SK-N-SH (cell line): ENCODE data around the gene ENDOV. TPM values are rescaled to one million over a fixed set of nuclear protein-coding genes. Genes with fewer than 3 reads are reported as not detected.

Experiments
- CTCF ChIA-PET: fragments of 300-600, 350-600 bp; formaldehyde crosslinking; extraction: SDS; loops from one replicate; lab custom pipeline; 2021; lab: Yijun Ruan, JAX
- POLR2A ChIA-PET: fragments of 350-600 bp; sonication (Branson Sonifier 250); formaldehyde crosslinking; extraction: SDS; loops from one replicate; lab custom pipeline; 2020; ENCODE audit warnings: antibody characterized with exemption, inconsistent platforms; lab: Yijun Ruan, JAX
- DNase-seq: peaks from one replicate; pipeline ENCODE4 v3.0.0; 2012
- H2AFZ ChIP-seq: fragments of 200-600 bp; sonication (generic); 2 replicates; pipeline ENCODE4 v1.8.1; 2016; ENCODE audit warnings: antibody characterized with exemption, mild to moderate bottlenecking, low read depth
- H3F3A ChIP-seq: fragments of 200-600 bp; sonication (generic); replicated peaks from 2 replicates; pipeline ENCODE3; 2016; ENCODE audit warnings: antibody characterized with exemption, mild to moderate bottlenecking; ENCODE audit not compliant: insufficient read depth
- H3K27ac ChIP-seq, 2 experiments: fragments of 200-500 bp in 1 of 2; fragments of 200-600 bp in 1 of 2; sonication (Bioruptor generic) in 1 of 2; sonication (generic), shearing (Covaris generic) in 1 of 2; 2 replicates each; pipeline versions ENCODE4 v1.5.1 to v1.6.1; 2014 to 2016; ENCODE audit warnings: low read depth in 2 of 2, inconsistent platforms in 1 of 2, low read length in 1 of 2, mild to moderate bottlenecking in 1 of 2, mixed read lengths in 1 of 2
- H3K27me3 ChIP-seq: fragments of 200-600 bp; sonication (generic), shearing (Covaris generic); 2 replicates; pipeline ENCODE4 v1.6.1; 2016; ENCODE audit warnings: mixed run types; ENCODE audit not compliant: insufficient read depth
- H3K36me3 ChIP-seq, 2 experiments: fragments of 200-500 bp in 1 of 2; fragments of 200-600 bp in 1 of 2; sonication (Bioruptor generic) in 1 of 2; sonication (generic) in 1 of 2; replicated peaks in 1 of 2; 2 replicates each; pipeline versions ENCODE3 to v1.5.1; 2014 to 2016; ENCODE audit warnings: low read length in 1 of 2, mild to moderate bottlenecking in 1 of 2; ENCODE audit not compliant: insufficient read depth in 2 of 2, control insufficient read depth in 1 of 2
- H3K4me1 ChIP-seq, 2 experiments: fragments of 200-500 bp in 1 of 2; fragments of 200-600 bp in 1 of 2; sonication (Bioruptor generic) in 1 of 2; sonication (generic), shearing (Covaris generic) in 1 of 2; 2 replicates each; pipeline versions ENCODE4 v1.5.1 to v1.6.1; 2014 to 2016; ENCODE audit warnings: low read depth in 1 of 2, low read length in 1 of 2, mixed run types in 1 of 2; ENCODE audit not compliant: insufficient read depth in 2 of 2, control insufficient read depth in 1 of 2
- H3K4me2 ChIP-seq: fragments of 200-600 bp; sonication (generic), shearing (Covaris generic); 2 replicates; pipeline ENCODE4 v1.6.1; 2017; ENCODE audit warnings: mixed run types
- H3K4me3 ChIP-seq, 2 experiments: fragments of 200-500 bp in 1 of 2; fragments of 200-600 bp in 1 of 2; sonication (Bioruptor generic) in 1 of 2; sonication (generic), shearing (Covaris generic) in 1 of 2; 2 replicates each; pipeline versions ENCODE4 v1.5.1 to v1.8.1; 2014 to 2016; ENCODE audit warnings: low read depth in 2 of 2, inconsistent platforms in 1 of 2, low read length in 1 of 2, mild to moderate bottlenecking in 1 of 2, mixed read lengths in 1 of 2, moderate library complexity in 1 of 2
- H3K79me2 ChIP-seq: fragments of 200-600 bp; sonication (generic); 2 replicates; pipeline ENCODE4 v1.8.1; 2017; ENCODE audit warnings: mild to moderate bottlenecking; ENCODE audit not compliant: insufficient read depth
- H3K9ac ChIP-seq: fragments of 200-600 bp; sonication (generic); 2 replicates; pipeline ENCODE4 v1.6.1; 2017; ENCODE audit warnings: mixed run types
- H3K9me2 ChIP-seq: fragments of 200-600 bp; sonication (generic); 2 replicates; pipeline ENCODE4 v1.6.1; 2017; ENCODE audit warnings: mixed run types
- H3K9me3 ChIP-seq: fragments of 200-600 bp; sonication (generic); 2 replicates; pipeline ENCODE4 v1.6.1; 2017; ENCODE audit warnings: mixed run types, mild to moderate bottlenecking, moderate library complexity
- H4K20me1 ChIP-seq: fragments of 200-600 bp; sonication (generic); 2 replicates; pipeline ENCODE4 v1.6.1; 2017; ENCODE audit warnings: mild to moderate bottlenecking, mixed run types; ENCODE audit not compliant: insufficient read depth
- ELF1 ChIP-seq: IDR thresholded peaks from 2 replicates; pipeline ENCODE4 v1.4.0; 2012
- EP300 ChIP-seq, 2 experiments: IDR thresholded peaks; 2 replicates each; pipeline versions ENCODE4 v1.4.0 to v1.6.1; 2012; ENCODE audit warnings: borderline replicate concordance in 1 of 2, low read depth in 1 of 2, low read length in 1 of 2
- EZH2phosphoT487 ChIP-seq: fragments of 200-600 bp; sonication (generic); IDR thresholded peaks from 2 replicates; pipeline ENCODE4 v1.6.1; 2017; ENCODE audit warnings: low read depth, mixed run types, mild to moderate bottlenecking, antibody characterized with exemption, moderate library complexity, borderline replicate concordance
- FOXJ3 ChIP-seq: sonication (generic); formaldehyde crosslinking; IDR thresholded peaks from 2 replicates; pipeline ENCODE4 v1.5.1; 2020; ENCODE audit warnings: mild to moderate bottlenecking, missing genetic modification reagents
- FOXM1 ChIP-seq: IDR thresholded peaks from 2 replicates; pipeline ENCODE4 v1.4.0; 2012; ENCODE audit warnings: low read depth, mild to moderate bottlenecking
- GABPA ChIP-seq: IDR thresholded peaks from 2 replicates; pipeline ENCODE4 v1.4.0; 2012; ENCODE audit warnings: low read depth, mild to moderate bottlenecking
- GATA2 ChIP-seq: sonication (generic); formaldehyde crosslinking; IDR thresholded peaks from 2 replicates; pipeline ENCODE4 v1.5.0; 2020; ENCODE audit warnings: mild to moderate bottlenecking, missing genetic modification reagents
- MAX ChIP-seq: IDR thresholded peaks from 2 replicates; pipeline ENCODE4 v1.4.0; 2012; ENCODE audit warnings: low read depth
- MEF2A ChIP-seq: IDR thresholded peaks from 2 replicates; pipeline ENCODE4 v1.4.0; 2012; ENCODE audit warnings: low read depth, borderline replicate concordance
- MXI1 ChIP-seq: IDR thresholded peaks from 2 replicates; pipeline ENCODE4 v1.6.1; 2012; ENCODE audit warnings: mild to moderate bottlenecking, low read depth, low read length, improper control_type of control experiment
- NFIC ChIP-seq: IDR thresholded peaks from 2 replicates; pipeline ENCODE4 v1.4.0; 2012; ENCODE audit warnings: borderline replicate concordance
- NRF1 ChIP-seq: IDR thresholded peaks from 2 replicates; pipeline ENCODE4 v1.6.1; 2012; ENCODE audit warnings: low read depth, mild to moderate bottlenecking, low read length
- RCOR1 ChIP-seq: fragments of 150-350 bp; IDR thresholded peaks from 2 replicates; pipeline ENCODE4 v1.6.1; 2017; ENCODE audit warnings: antibody characterized with exemption, low read length
- REST ChIP-seq: IDR thresholded peaks from 2 replicates; pipeline ENCODE4 v1.6.1; 2012; ENCODE audit warnings: mild to moderate bottlenecking, low read depth, low read length, moderate library complexity
- RXRA ChIP-seq: IDR thresholded peaks from 2 replicates; pipeline ENCODE4 v1.4.0; 2012; ENCODE audit warnings: low read depth, mild to moderate bottlenecking, borderline replicate concordance
- SMC3 ChIP-seq: IDR thresholded peaks from 2 replicates; pipeline ENCODE4 v1.6.1; 2012; ENCODE audit warnings: low read depth, low read length, improper control_type of control experiment
- TAF1 ChIP-seq: IDR thresholded peaks from 2 replicates; pipeline ENCODE4 v1.6.1; 2012; ENCODE audit warnings: low read depth, mild to moderate bottlenecking, low read length, moderate library complexity, borderline replicate concordance
- TCF12 ChIP-seq: IDR thresholded peaks from 2 replicates; pipeline ENCODE4 v1.4.0; 2012
- TEAD4 ChIP-seq: IDR thresholded peaks from 2 replicates; pipeline ENCODE4 v1.4.0; 2012; ENCODE audit warnings: mild to moderate bottlenecking, borderline replicate concordance; ENCODE audit not compliant: insufficient read depth
- WGBS: methylation state at CpG from one replicate; pipeline ENCODE4 v1.1.6; 2017; ENCODE audit warnings: low lambda C conversion rate; 5-methylcytosine and 5-hydroxymethylcytosine counted together
- polyA plus RNA-seq, 3 experiments: library from polyadenylated mRNA; depleted of rRNA; stranded (reverse); fragments of >200 nt; gene quantifications; 2 replicates each; pipeline ENCODE4 v1.2.3, GENCODE V29; 2012
- TF ChIP-seq, protein P1 (sequence below): IDR thresholded peaks from 2 replicates; pipeline ENCODE4 v1.4.0; 2012; ENCODE audit warnings: low read depth, borderline replicate concordance
- TF ChIP-seq, protein P2 (sequence below): IDR thresholded peaks from 2 replicates; pipeline ENCODE4 v1.4.0; 2012; ENCODE audit warnings: low read depth, borderline replicate concordance

ENDOV gene
- polyA plus RNA-seq, 1 of the 3 experiments (the other 2 are of a cell fraction): 83.6 TPM

DNA sequence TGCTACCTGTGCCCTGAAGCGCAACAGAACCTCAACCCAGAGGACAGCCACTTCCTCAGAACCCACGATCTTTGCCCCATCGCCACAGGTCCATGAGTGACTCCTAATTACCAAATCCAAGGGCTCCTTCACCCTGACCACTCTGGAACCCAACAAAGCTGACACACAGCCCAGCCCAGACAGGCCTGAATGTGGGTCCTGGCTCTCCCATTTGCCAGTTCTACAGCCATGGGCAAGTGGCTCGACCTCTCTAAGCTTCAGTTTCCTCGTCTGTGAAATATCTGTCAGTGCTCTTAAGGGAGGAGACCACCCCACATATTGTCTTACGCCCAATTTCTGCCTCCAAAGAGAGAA is 18.0 kb upstream of the ENDOV start:
- Histone ChIP-seq H3K4me1 (peaks cover 0 to 3% of the 10 kb centered on the region in 2 experiments; a peak in 1 of 4 replicates), H3F3A (peaks cover 5% of the 10 kb centered on the region), H3K27ac (no peak overlapping the region), H3K9me3 (no peaks in the 10 kb centered on the region), H2AFZ (no peak overlapping the region), H3K79me2 (no peaks in the 10 kb centered on the region), H3K4me2 (no peak overlapping the region), H3K9me2 (no peaks in the 10 kb centered on the region), H3K36me3 (peaks cover 23 to 28% of the 10 kb centered on the region in 2 experiments), H3K27me3 (no peaks in the 10 kb centered on the region), H3K9ac (no peak overlapping the region), H3K4me3 (no peak overlapping the region), H4K20me1 (no peaks in the 10 kb centered on the region; the same call in 1 of the 2 replicates)
- TF ChIP-seq TEAD4 (no peak), FOXJ3 (CRISPR knock-in tag) (no peak), NFIC (no peak)
- DNase-seq: no peak
- WGBS: 95% methylated on average over 6 of the region's 6 CpGs
- POLR2A ChIA-PET: no interaction called here
- CTCF ChIA-PET: interaction anchor here (1.0 kb wide), 1 partner anchor 179 kb away, joined by 3 read pairs; no protein-coding TSS in a partner anchor

GRCh38 chr17:80397686-80398085 is 17.3 kb upstream of the ENDOV start:
- CTCF ChIA-PET: no interaction called here
- no peak overlapping the region for H2AFZ ChIP-seq
- 89% methylated on average over 10 of the region's 10 CpGs for WGBS
- no peaks in the 10 kb centered on the region; the same call in 1 of the 2 replicates for H4K20me1 ChIP-seq
- DNase-seq: no peak
- peaks cover 5% of the 10 kb centered on the region for H3F3A ChIP-seq
- peaks cover 18 to 25% of the 10 kb centered on the region in 2 experiments for H3K36me3 ChIP-seq
- no peaks in the 10 kb centered on the region for H3K79me2 ChIP-seq
- H3K4me1 ChIP-seq: peaks cover 0 to 3% of the 10 kb centered on the region in 2 experiments; a peak in 1 of 4 replicates
- H3K4me2 ChIP-seq: no peak overlapping the region
- no peak for TF ChIP-seq MXI1
- no peak for TF ChIP-seq GATA2
- TF ChIP-seq GABPA: no peak
- TF ChIP-seq EZH2phosphoT487: no peak
- TF ChIP-seq ELF1: no peak
- TF ChIP-seq, protein P1, sequence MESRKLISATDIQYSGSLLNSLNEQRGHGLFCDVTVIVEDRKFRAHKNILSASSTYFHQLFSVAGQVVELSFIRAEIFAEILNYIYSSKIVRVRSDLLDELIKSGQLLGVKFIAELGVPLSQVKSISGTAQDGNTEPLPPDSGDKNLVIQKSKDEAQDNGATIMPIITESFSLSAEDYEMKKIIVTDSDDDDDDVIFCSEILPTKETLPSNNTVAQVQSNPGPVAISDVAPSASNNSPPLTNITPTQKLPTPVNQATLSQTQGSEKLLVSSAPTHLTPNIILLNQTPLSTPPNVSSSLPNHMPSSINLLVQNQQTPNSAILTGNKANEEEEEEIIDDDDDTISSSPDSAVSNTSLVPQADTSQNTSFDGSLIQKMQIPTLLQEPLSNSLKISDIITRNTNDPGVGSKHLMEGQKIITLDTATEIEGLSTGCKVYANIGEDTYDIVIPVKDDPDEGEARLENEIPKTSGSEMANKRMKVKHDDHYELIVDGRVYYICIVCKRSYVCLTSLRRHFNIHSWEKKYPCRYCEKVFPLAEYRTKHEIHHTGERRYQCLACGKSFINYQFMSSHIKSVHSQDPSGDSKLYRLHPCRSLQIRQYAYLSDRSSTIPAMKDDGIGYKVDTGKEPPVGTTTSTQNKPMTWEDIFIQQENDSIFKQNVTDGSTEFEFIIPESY: no peak
- no peak for TF ChIP-seq RCOR1
- TF ChIP-seq MEF2A: no peak
- TF ChIP-seq MAX: no peak
- TF ChIP-seq RXRA: no peak
- TF ChIP-seq FOXM1: no peak
- TF ChIP-seq, protein P2, sequence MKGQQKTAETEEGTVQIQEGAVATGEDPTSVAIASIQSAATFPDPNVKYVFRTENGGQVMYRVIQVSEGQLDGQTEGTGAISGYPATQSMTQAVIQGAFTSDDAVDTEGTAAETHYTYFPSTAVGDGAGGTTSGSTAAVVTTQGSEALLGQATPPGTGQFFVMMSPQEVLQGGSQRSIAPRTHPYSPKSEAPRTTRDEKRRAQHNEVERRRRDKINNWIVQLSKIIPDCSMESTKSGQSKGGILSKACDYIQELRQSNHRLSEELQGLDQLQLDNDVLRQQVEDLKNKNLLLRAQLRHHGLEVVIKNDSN: no peak
- no peak for TF ChIP-seq SMC3
- no peak for TF ChIP-seq EP300 (IDR thresholded peaks at IDR 0.05; ENCODE audit: borderline replicate concordance in 1 of 2, low read depth in 1 of 2, low read length in 1 of 2)
- no peak for TF ChIP-seq NFIC
- no peak for TF ChIP-seq TAF1
- TF ChIP-seq TCF12: no peak
- TF ChIP-seq NRF1: no peak
- TF ChIP-seq REST: no peak
- TF ChIP-seq TEAD4: no peak
- H3K27me3 ChIP-seq: no peaks in the 10 kb centered on the region
- H3K9ac ChIP-seq: no peak overlapping the region
- no peak overlapping the region for H3K27ac ChIP-seq
- POLR2A ChIA-PET: no interaction called here
- H3K9me2 ChIP-seq: no peaks in the 10 kb centered on the region
- H3K9me3 ChIP-seq: no peaks in the 10 kb centered on the region
- H3K4me3 ChIP-seq: no peak overlapping the region
